Gastroesophageal sphincter (tissue), 4 donors: ENCODE results near the gene CISH. TPM values are rescaled to one million over a fixed set of nuclear protein-coding genes. Genes with fewer than 3 reads are reported as not detected.

Experiments used
- ATAC-seq: fragments of 150-250 bp; one replicate; pipeline ENCODE4 v1.9.1; 2016; ENCODE audit warnings: mild to moderate bottlenecking, moderate library complexity
- H3K27ac ChIP-seq, 4 donors: fragments of 200-600 bp; sonication (generic) in 3 of 4; 1 replicate in 3 of 4; 2 replicates in 1 of 4; pipeline ENCODE4 v1.5.1; 2016 to 2019
- H3K27me3 ChIP-seq: fragments of 200-600 bp; sonication (generic); one replicate; pipeline ENCODE4 v1.5.1; 2019
- H3K36me3 ChIP-seq, 2 donors: fragments of 200-600 bp; sonication (generic); one replicate each; pipeline ENCODE4 v1.5.1; 2019; ENCODE audit warnings: control low read depth in 1 of 2
- H3K4me1 ChIP-seq, 3 donors: fragments of 200-600 bp; sonication (generic); 1 replicate in 2 of 3; 2 replicates in 1 of 3; pipeline ENCODE4 v1.5.1; 2016 to 2019; ENCODE audit warnings: control low read depth in 2 of 3
- H3K4me3 ChIP-seq, 2 donors: fragments of 200-600 bp; sonication (generic); one replicate each; pipeline ENCODE4 v1.5.1; 2019; ENCODE audit warnings: mild to moderate bottlenecking in 1 of 2, moderate library complexity in 1 of 2
- H3K9me3 ChIP-seq, 3 donors: fragments of 200-600 bp; sonication (generic); one replicate each; pipeline ENCODE4 v1.5.1; 2017 to 2019; ENCODE audit warnings: control low read depth in 2 of 3
- EP300 ChIP-seq: sonication (generic); formaldehyde crosslinking; IDR thresholded peaks from one replicate; pipeline ENCODE4 v1.6.1; 2017; ENCODE audit warnings: antibody characterized with exemption, mild to moderate bottlenecking
- POLR2A ChIP-seq, 2 donors: fragments of 450-650 bp; IDR thresholded peaks; one replicate each; pipeline ENCODE4 v1.6.1; 2017; ENCODE audit warnings: antibody characterized with exemption in 2 of 2, mild to moderate bottlenecking in 2 of 2, moderate library complexity in 1 of 2
- POLR2AphosphoS5 ChIP-seq: sonication (generic); formaldehyde crosslinking; IDR thresholded peaks from one replicate; pipeline ENCODE4 v1.6.1; 2017; ENCODE audit warnings: antibody characterized with exemption
- WGBS, 2 donors: methylation state at CpG; one replicate each; pipeline ENCODE4 v1.1.5; 2018; ENCODE audit warnings: low coverage in 1 of 2; 5-methylcytosine and 5-hydroxymethylcytosine counted together
- total RNA-seq, 4 donors: library from RNA; depleted of rRNA; stranded (reverse); fragments of >200 nt; gene quantifications; one replicate each; pipeline ENCODE4 v1.1.0, GENCODE V29; 2016
- TF ChIP-seq, protein P1 (sequence below), 4 experiments: fragments of 200-600 bp in 2 of 4; fragments of 450-650 bp in 2 of 4; sonication (generic) in 1 of 4; IDR thresholded peaks; one replicate each; pipeline ENCODE4 v1.5.1; 2017 to 2019; ENCODE audit warnings: antibody characterized with exemption in 4 of 4, mild to moderate bottlenecking in 2 of 4, moderate library complexity in 2 of 4

The CISH gene
- total RNA-seq, 4 donors from 2014 or later, result 0.99 to 9.3 (median 3.6) TPM

GRCh38 chr3:50632450-50632849, 20.9 kb upstream of the CISH start:
- Histone ChIP-seq H3K4me3 (no peak overlapping the region), H3K9me3 (no peaks in the 10 kb centered on the region), H3K4me1 (peaks cover 0 to 32% (median 0%) of the 10 kb centered on the region in 3 donors), H3K27ac (no peak overlapping the region), H3K27me3 (no peaks in the 10 kb centered on the region), H3K36me3 (no peaks in the 10 kb centered on the region)
- TF ChIP-seq, protein P1, sequence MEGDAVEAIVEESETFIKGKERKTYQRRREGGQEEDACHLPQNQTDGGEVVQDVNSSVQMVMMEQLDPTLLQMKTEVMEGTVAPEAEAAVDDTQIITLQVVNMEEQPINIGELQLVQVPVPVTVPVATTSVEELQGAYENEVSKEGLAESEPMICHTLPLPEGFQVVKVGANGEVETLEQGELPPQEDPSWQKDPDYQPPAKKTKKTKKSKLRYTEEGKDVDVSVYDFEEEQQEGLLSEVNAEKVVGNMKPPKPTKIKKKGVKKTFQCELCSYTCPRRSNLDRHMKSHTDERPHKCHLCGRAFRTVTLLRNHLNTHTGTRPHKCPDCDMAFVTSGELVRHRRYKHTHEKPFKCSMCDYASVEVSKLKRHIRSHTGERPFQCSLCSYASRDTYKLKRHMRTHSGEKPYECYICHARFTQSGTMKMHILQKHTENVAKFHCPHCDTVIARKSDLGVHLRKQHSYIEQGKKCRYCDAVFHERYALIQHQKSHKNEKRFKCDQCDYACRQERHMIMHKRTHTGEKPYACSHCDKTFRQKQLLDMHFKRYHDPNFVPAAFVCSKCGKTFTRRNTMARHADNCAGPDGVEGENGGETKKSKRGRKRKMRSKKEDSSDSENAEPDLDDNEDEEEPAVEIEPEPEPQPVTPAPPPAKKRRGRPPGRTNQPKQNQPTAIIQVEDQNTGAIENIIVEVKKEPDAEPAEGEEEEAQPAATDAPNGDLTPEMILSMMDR (IDR thresholded peaks at IDR 0.05), result no peak
- TF ChIP-seq POLR2AphosphoS5 (no peak), POLR2A (IDR thresholded peaks at IDR 0.05) (no peak), EP300 (no peak)
- WGBS, 2 donors, result 47% methylated on average over 3 of the region's 5 CpGs; no CpG with 5 or more reads in 1 of the 2 donors
- no peak for ATAC-seq

DNA sequence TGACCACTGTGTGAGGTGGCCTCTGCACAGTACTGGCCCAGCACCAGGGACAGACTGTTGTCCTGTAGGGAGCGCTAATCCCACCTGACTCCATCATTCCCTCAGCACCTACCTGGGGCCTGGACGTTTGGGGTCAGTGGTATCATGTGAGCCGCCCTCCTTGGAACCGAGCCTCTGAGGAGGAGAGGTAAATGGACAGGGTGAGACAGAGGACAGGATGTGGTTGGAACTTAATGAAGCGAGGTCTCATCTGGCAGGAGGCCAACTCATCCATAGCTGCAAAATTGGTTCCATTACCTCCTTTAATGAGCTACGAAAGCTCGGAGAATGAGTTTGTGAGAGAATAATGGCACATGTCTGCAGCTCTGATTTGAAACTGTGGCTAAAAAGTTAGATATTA, 19.3 kb upstream of the CISH start:
- Histone ChIP-seq H3K4me3 (no peak overlapping the region), H3K9me3 (no peaks in the 10 kb centered on the region), H3K27ac (no peak overlapping the region), H3K4me1 (peaks cover 0 to 32% (median 0%) of the 10 kb centered on the region in 3 donors), H3K36me3 (peaks cover 0 to 3% of the 10 kb centered on the region in 2 donors), H3K27me3 (no peaks in the 10 kb centered on the region)
- 75% methylated on average over 4 of the region's 7 CpGs; no CpG with 5 or more reads in 1 of the 2 donors for WGBS, 2 donors
- TF ChIP-seq, protein P1 (IDR thresholded peaks at IDR 0.05), result no peak
- TF ChIP-seq POLR2AphosphoS5, result no peak
- TF ChIP-seq EP300, result no peak
- no peak for TF ChIP-seq POLR2A (IDR thresholded peaks at IDR 0.05)
- no peak for ATAC-seq

DNA sequence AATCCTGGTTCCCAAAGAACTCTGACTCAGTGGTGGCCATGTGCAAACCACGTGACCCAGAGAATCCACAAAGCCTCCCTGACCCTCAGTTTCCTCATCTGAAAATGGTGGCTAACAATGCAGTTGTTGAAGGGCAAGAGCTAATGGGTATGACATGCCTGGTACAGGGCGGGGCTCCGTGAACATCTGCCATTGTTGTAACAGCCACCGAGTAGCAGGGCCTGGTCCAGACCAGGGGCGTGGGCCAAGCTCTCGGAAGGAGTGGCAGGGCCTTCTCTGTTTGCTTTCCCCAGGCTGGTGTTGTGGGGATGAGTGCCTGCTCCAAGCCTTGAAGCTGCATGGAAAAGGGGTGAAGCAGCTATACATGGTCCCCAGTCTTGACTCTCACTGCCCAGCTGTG, 18.8 kb upstream of the CISH start:
- ATAC-seq, result no peak
- WGBS, 2 donors, result no CpG with 5 or more reads among the region's 6 CpGs
- Histone ChIP-seq H3K4me3 (no peak overlapping the region), H3K27ac (no peak overlapping the region), H3K27me3 (no peaks in the 10 kb centered on the region), H3K4me1 (peaks cover 0 to 37% (median 0%) of the 10 kb centered on the region in 3 donors), H3K36me3 (peaks cover 0 to 3% of the 10 kb centered on the region in 2 donors), H3K9me3 (no peaks in the 10 kb centered on the region)
- TF ChIP-seq POLR2AphosphoS5, result no peak
- no peak for TF ChIP-seq EP300
- TF ChIP-seq POLR2A (IDR thresholded peaks at IDR 0.05), result no peak
- TF ChIP-seq, protein P1 (IDR thresholded peaks at IDR 0.05), result no peak

DNA sequence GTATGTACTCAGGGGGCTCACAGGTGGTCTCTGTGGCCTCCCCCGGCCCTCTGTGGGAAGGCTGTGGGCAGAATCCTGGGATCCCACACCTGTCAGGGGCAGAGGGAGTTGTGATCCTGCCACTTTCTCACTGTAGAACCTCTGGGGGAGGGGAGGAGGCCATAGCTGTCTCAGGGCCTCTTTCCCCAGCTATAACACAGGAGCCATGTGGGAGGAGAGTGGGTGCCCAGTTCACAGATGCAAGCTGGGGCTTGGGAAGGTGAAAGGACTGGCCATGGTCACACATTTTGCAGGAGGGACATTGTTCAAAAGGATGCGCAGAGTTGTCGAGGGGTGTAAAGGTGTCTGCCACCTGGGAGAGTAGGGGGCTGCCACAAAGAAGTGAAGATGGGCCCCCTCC, 17.0 kb upstream of the CISH start:
- Histone ChIP-seq H3K27ac (no peak overlapping the region), H3K9me3 (no peaks in the 10 kb centered on the region), H3K36me3 (peaks cover 0 to 3% of the 10 kb centered on the region in 2 donors), H3K27me3 (no peaks in the 10 kb centered on the region), H3K4me1 (peaks cover 0 to 52% (median 0%) of the 10 kb centered on the region in 3 donors), H3K4me3 (no peak overlapping the region)
- WGBS, 2 donors, result 90% methylated on average over 3 of the region's 3 CpGs; no CpG with 5 or more reads in 1 of the 2 donors
- ATAC-seq, result no peak
- TF ChIP-seq, protein P1 (IDR thresholded peaks at IDR 0.05), result no peak
- TF ChIP-seq POLR2AphosphoS5, result no peak
- TF ChIP-seq POLR2A (IDR thresholded peaks at IDR 0.05), result no peak
- no peak for TF ChIP-seq EP300

DNA sequence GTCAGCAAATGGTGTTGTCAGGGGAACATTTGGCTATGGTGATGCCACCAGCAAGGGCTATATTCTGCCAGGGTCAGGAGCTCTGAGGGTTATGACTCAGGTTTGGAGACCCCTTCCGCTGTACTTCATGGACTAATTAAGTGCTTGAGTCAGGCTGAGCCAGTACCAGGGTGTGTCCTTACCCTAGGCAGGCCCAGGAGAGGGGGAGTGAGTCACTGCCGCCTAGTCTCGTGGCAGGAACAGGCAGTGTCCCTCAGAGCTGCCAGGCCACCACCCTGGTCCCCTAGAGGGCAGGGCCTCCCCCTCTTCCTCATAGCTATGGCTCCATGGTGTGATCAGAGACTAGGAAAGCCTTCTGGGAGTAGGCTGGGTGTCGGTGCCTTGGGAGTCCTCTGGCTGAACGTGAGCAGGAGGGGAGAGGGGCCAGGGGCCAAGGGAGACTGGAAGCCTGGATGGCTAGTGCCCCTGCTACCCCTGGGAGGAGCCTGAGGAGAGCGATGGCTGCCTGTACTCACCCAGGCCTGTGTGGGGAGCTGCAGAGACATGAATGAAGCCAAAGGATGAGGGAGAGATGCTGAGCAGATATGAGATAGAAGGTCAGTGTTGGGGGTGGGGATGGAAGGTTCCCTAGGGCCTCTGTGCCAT, 16.0 kb upstream of the CISH start:
- H3K27ac ChIP-seq, result no peak overlapping the region
- ATAC-seq, result peak; percentile 50
- no peak overlapping the region for H3K4me3 ChIP-seq
- 50 to 80% methylated on average over 1 to 2 of the region's 6 CpGs for WGBS, 2 donors
- TF ChIP-seq POLR2AphosphoS5, result no peak
- TF ChIP-seq POLR2A (IDR thresholded peaks at IDR 0.05), result no peak
- no peak for TF ChIP-seq EP300
- TF ChIP-seq, protein P1 (IDR thresholded peaks at IDR 0.05), result no peak
- H3K27me3 ChIP-seq, result no peaks in the 10 kb centered on the region
- peaks cover 0 to 63% (median 0%) of the 10 kb centered on the region in 3 donors for H3K4me1 ChIP-seq
- H3K36me3 ChIP-seq, result peaks cover 0 to 6% of the 10 kb centered on the region in 2 donors
- no peaks in the 10 kb centered on the region for H3K9me3 ChIP-seq
